Esophagus muscularis mucosa (tissue), 3 donors: Measurements from ENCODE around the gene PHLPP1.

Experiments
- CTCF ChIP-seq, 3 experiments: fragments of 200-600 bp in 2 of 3; fragments of 450-650 bp in 1 of 3; sonication (generic) in 2 of 3; IDR thresholded peaks; one replicate each; pipeline ENCODE4 v1.5.1; 2017 to 2019; ENCODE audit warnings: antibody characterized with exemption in 3 of 3, mild to moderate bottlenecking in 2 of 3, moderate library complexity in 1 of 3
- POLR2A ChIP-seq: fragments of 450-650 bp; IDR thresholded peaks from one replicate; pipeline ENCODE4 v1.6.1; 2017; ENCODE audit warnings: antibody characterized with exemption, moderate library complexity, mild to moderate bottlenecking, low read depth

- TF ChIP-seq CTCF (IDR thresholded peaks at IDR 0.05) (no peak), POLR2A (no peak)
Measured at GRCh38 chr18:62878305-62878704, 163.0 kb downstream of the PHLPP1 start.
